Urinary bladder (tissue), 4 donors: ENCODE results near the gene PKHD1. TPM values are rescaled to one million over a fixed set of nuclear protein-coding genes. Genes with fewer than 3 reads are reported as not detected.

Experiments
- DNase-seq: peaks from one replicate; pipeline ENCODE4 v3.0.0-alpha.2; 2015; ENCODE audit errors: extremely low spot score
- H3K27ac ChIP-seq: one replicate; pipeline ENCODE4 v1.5.1; 2013; ENCODE audit warnings: low read depth, mild to moderate bottlenecking, moderate library complexity
- H3K36me3 ChIP-seq: one replicate; pipeline ENCODE4 v1.6.1; 2013; ENCODE audit warnings: mild to moderate bottlenecking, moderate library complexity; ENCODE audit not compliant: insufficient read depth
- H3K4me1 ChIP-seq: one replicate; pipeline ENCODE4 v1.6.1; 2013; ENCODE audit warnings: mild to moderate bottlenecking, moderate library complexity; ENCODE audit not compliant: insufficient read depth
- H3K4me3 ChIP-seq: one replicate; pipeline ENCODE4 v1.5.1; 2013; ENCODE audit warnings: low read depth, low read length
- WGBS: extraction: QIAGEN DNeasy Blood & Tissue Kit; methylation state at CpG from one replicate; pipeline ENCODE4 v1.1.7; 2013; 5-methylcytosine and 5-hydroxymethylcytosine counted together
- polyA plus RNA-seq: library from polyadenylated mRNA; stranded (reverse); fragments of 200-250 nt; gene quantifications from one replicate; pipeline ENCODE4 v1.2.3, GENCODE V29; 2013
- total RNA-seq: library from RNA; depleted of rRNA; stranded (reverse); fragments of >200 nt; gene quantifications from one replicate; pipeline ENCODE4 v1.2.3, GENCODE V29; 2014
- donor health status: healthy with polysubstance abuse.
- donor health status: healthy.

Gene PKHD1
- total and polyA plus RNA-seq, 2 donors, result 0.29 to 3.6 TPM

DNA sequence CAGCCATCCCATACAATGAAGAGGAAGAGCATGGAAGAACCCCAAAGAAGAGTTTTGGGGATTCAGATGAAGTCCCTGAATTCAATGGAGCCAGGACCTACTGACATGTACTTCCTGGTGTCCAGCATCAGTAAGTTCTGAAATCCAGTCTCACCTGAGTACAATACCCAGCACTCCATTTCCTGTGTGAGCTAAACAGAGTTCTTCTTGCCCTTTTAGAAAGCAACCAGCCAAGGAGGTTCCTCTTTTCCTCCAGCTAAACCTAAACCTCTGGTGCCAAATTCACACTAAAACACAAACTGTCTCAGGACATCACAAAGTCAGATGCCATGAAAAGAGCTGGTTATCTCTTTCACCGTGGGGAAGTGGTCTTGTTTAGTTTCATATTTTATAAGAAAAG is 71.5 kb downstream of the PKHD1 start:
- Histone ChIP-seq H3K36me3 (peaks cover 2% of the 10 kb centered on the region), H3K4me3 (no peak overlapping the region), H3K27ac (no peak overlapping the region), H3K4me1 (no peaks in the 10 kb centered on the region)
- no peak for DNase-seq
- WGBS, result 22% methylated on average over 1 of the region's 1 CpG

DNA sequence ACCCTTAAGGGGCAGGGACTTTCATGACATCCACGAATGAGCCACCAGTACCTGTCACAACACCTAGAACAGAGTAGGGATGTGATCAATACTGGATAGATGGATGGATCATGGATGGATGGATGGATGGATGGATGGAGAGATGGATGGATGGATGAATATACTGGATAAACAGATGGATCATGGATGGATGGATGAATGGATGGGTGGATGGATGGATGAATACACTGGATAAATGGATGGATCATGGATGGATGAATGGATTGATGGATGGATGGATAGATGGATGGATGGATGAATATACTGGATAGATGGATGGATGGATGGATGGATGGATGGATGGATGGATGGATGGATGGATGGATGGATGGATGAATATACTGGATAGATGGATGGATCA is 73.0 kb downstream of the PKHD1 start:
- peaks cover 2% of the 10 kb centered on the region for H3K36me3 ChIP-seq
- H3K4me1 ChIP-seq, result no peaks in the 10 kb centered on the region
- 83% methylated on average over 1 of the region's 1 CpG for WGBS
- H3K4me3 ChIP-seq, result no peak overlapping the region
- H3K27ac ChIP-seq, result no peak overlapping the region
- DNase-seq, result no peak

- H3K36me3 ChIP-seq, result peaks cover 2% of the 10 kb centered on the region
- no peaks in the 10 kb centered on the region for H3K4me1 ChIP-seq
- H3K27ac ChIP-seq, result no peak overlapping the region
- DNase-seq, result no peak
- H3K4me3 ChIP-seq, result no peak overlapping the region
- WGBS, result 79% methylated on average over 1 of the region's 1 CpG
Observed at GRCh38 chr6:52013035-52013434, 74.4 kb downstream of the PKHD1 start.

- DNase-seq, result no peak
- no peaks in the 10 kb centered on the region for H3K4me1 ChIP-seq
- H3K27ac ChIP-seq, result no peak overlapping the region
- 87% methylated on average over 4 of the region's 4 CpGs for WGBS
- H3K36me3 ChIP-seq, result peaks cover 2% of the 10 kb centered on the region
- H3K4me3 ChIP-seq, result no peak overlapping the region
Observed at GRCh38 chr6:52012582-52012981, 74.8 kb downstream of the PKHD1 start.

- no peak overlapping the region for H3K4me3 ChIP-seq
- 92% methylated on average over 1 of the region's 1 CpG for WGBS
- no peak overlapping the region for H3K27ac ChIP-seq
- H3K4me1 ChIP-seq, result no peaks in the 10 kb centered on the region
- peaks cover 2% of the 10 kb centered on the region for H3K36me3 ChIP-seq
- no peak for DNase-seq
Observed at GRCh38 chr6:52010806-52011205, 76.6 kb downstream of the PKHD1 start.

GRCh38 chr6:52010145-52010544 is 77.3 kb downstream of the PKHD1 start:
- Histone ChIP-seq H3K4me1 (no peaks in the 10 kb centered on the region), H3K4me3 (no peak overlapping the region), H3K36me3 (peaks cover 2% of the 10 kb centered on the region), H3K27ac (no peak overlapping the region)
- no peak for DNase-seq
- 79% methylated on average over 6 of the region's 6 CpGs for WGBS

DNA sequence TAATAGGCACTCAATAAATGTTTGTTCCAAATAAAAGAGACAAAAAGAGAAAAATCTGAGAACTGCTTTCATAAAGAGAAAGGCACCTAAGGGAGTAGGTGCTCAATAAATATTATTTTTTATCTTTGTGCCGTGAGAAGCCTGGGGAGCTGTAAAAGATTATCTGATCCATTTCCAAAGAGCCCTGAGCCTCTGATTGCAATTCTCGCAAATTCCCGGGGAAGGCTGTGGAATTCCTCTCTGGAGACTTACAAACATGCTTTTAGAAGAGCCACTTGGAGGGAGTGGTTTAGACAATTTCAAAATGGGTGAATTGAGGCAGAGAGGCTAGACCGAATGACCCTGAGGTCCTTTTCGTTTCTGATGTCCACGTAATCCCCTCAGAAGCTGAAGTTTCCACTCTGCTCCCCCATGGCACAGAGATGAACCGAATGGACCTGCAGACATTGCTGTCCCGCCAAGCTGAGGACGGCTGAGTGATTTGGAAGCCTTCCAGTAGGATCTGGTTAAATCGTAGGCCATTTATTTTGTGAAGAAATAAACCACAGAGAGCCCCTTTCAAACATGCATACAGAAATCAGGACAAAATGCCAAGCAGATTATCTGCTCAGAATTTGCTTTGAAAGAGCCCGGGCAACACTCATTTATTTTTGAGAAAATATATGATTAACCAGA is 77.8 kb downstream of the PKHD1 start:
- no peaks in the 10 kb centered on the region for H3K4me1 ChIP-seq
- no peak for DNase-seq
- 25% methylated on average over 11 of the region's 11 CpGs for WGBS
- H3K4me3 ChIP-seq, result no peak overlapping the region
- no peaks in the 10 kb centered on the region for H3K36me3 ChIP-seq
- no peak overlapping the region for H3K27ac ChIP-seq

GRCh38 chr6:52000064-52000463 is 87.3 kb downstream of the PKHD1 start:
- Histone ChIP-seq H3K4me1 (no peaks in the 10 kb centered on the region), H3K4me3 (no peak overlapping the region), H3K27ac (no peak overlapping the region), H3K36me3 (no peaks in the 10 kb centered on the region)
- 90% methylated on average over 3 of the region's 3 CpGs for WGBS
- no peak for DNase-seq

GRCh38 chr6:51996296-51996947 is 91.0 kb downstream of the PKHD1 start:
- no peak for DNase-seq
- Histone ChIP-seq H3K27ac (no peak overlapping the region), H3K36me3 (no peaks in the 10 kb centered on the region), H3K4me3 (no peak overlapping the region), H3K4me1 (no peaks in the 10 kb centered on the region)
- 79% methylated on average over 6 of the region's 6 CpGs for WGBS

GRCh38 chr6:51995214-51995755 is 92.1 kb downstream of the PKHD1 start:
- H3K27ac ChIP-seq, result no peak overlapping the region
- no peaks in the 10 kb centered on the region for H3K4me1 ChIP-seq
- WGBS, result 20% methylated on average over 1 of the region's 1 CpG
- no peak for DNase-seq
- no peaks in the 10 kb centered on the region for H3K36me3 ChIP-seq
- H3K4me3 ChIP-seq, result no peak overlapping the region

GRCh38 chr6:51992876-51993275 is 94.5 kb downstream of the PKHD1 start:
- 39% methylated on average over 3 of the region's 3 CpGs for WGBS
- Histone ChIP-seq H3K4me3 (no peak overlapping the region), H3K4me1 (no peaks in the 10 kb centered on the region)

GRCh38 chr6:51989789-51990188 is 97.6 kb downstream of the PKHD1 start:
- Histone ChIP-seq H3K27ac (no peak overlapping the region), H3K4me3 (no peak overlapping the region), H3K36me3 (no peaks in the 10 kb centered on the region), H3K4me1 (no peaks in the 10 kb centered on the region)
- 95% methylated on average over 1 of the region's 1 CpG for WGBS
- DNase-seq, result no peak

More at GRCh38 chr6:51992876-51993275, 94.5 kb downstream of the PKHD1 start:
- DNase-seq, result no peak
- Histone ChIP-seq H3K36me3 (no peaks in the 10 kb centered on the region), H3K27ac (no peak overlapping the region)

DNA sequence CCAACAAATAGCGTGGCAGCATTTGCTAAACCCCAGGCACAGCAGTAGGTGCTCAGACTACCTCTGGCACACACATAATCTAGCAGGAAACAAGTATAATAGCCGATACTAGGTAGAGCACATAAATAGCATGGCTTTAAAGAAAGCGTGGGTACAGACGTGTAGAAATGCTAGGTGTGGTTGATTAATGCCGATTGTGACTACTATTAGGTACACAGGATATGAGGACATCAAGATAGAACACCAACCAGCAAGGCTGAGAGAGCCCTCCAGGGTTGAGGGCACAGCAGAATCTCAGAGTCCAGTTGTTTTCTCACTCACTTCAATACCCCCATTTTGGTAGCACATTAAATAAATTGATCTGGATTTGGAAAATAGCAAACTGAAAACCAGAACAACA is 100.5 kb downstream of the PKHD1 start:
- H3K4me1 ChIP-seq, result no peaks in the 10 kb centered on the region
- H3K36me3 ChIP-seq, result no peaks in the 10 kb centered on the region
- DNase-seq, result no peak
- no peak overlapping the region for H3K4me3 ChIP-seq
- WGBS, result 77% methylated on average over 5 of the region's 5 CpGs
- H3K27ac ChIP-seq, result no peak overlapping the region

GRCh38 chr6:51983564-51983963 is 103.8 kb downstream of the PKHD1 start:
- WGBS, result 45% methylated on average over 5 of the region's 5 CpGs
- Histone ChIP-seq H3K36me3 (no peaks in the 10 kb centered on the region), H3K4me1 (no peaks in the 10 kb centered on the region), H3K27ac (no peak overlapping the region), H3K4me3 (no peak overlapping the region)
- no peak for DNase-seq
